Glutamatergic neuron (in vitro differentiated cells): ENCODE results near the gene ZFP1. TPM values are rescaled to one million over a fixed set of nuclear protein-coding genes. Genes with fewer than 3 reads are reported as not detected.

ENCODE experiments used
- DNase-seq: peaks from one replicate; pipeline ENCODE4 v3.0.0; 2022
- H3K27ac Mint-ChIP-seq: one replicate; pipeline ENCODE4 v1.8.0; 2020; ENCODE audit warnings: mild to moderate bottlenecking, mixed read lengths, inconsistent platforms; ENCODE audit not compliant: unreplicated experiment
- H3K27me3 Mint-ChIP-seq: one replicate; pipeline ENCODE4 v1.8.0; 2020; ENCODE audit warnings: mild to moderate bottlenecking, moderate library complexity, mixed read lengths, inconsistent platforms; ENCODE audit not compliant: unreplicated experiment
- H3K36me3 Mint-ChIP-seq: one replicate; pipeline ENCODE4 v1.8.0; 2020; ENCODE audit warnings: mild to moderate bottlenecking, mixed read lengths, inconsistent platforms; ENCODE audit not compliant: unreplicated experiment
- H3K4me1 Mint-ChIP-seq: one replicate; pipeline ENCODE4 v1.8.0; 2020; ENCODE audit warnings: mild to moderate bottlenecking, low read depth, mixed read lengths, inconsistent platforms; ENCODE audit not compliant: unreplicated experiment
- H3K4me3 Mint-ChIP-seq: one replicate; pipeline ENCODE4 v1.8.0; 2020; ENCODE audit warnings: mild to moderate bottlenecking, mixed read lengths, inconsistent platforms; ENCODE audit not compliant: unreplicated experiment
- H3K9me3 Mint-ChIP-seq: one replicate; pipeline ENCODE4 v1.8.0; 2020; ENCODE audit warnings: mild to moderate bottlenecking, moderate library complexity, mixed read lengths, inconsistent platforms; ENCODE audit not compliant: unreplicated experiment
- long read RNA-seq: library from polyadenylated mRNA; unstranded; transcript quantifications from one replicate; pipeline ENCODE4 v2.0.0, GENCODE V29; 2020; ENCODE audit not compliant: unreplicated experiment
- total RNA-seq: library from RNA; stranded (reverse); fragmentation: NEBNext Ultra II Directional; extraction: Animal tissue kit (Norgen Biotek cat#: 25700); gene quantifications from one replicate; pipeline ENCODE4 v1.2.1, GENCODE V29; 2021; ENCODE audit not compliant: unreplicated experiment
- TF ChIP-seq, protein P1 (sequence below): fragments of 200-600 bp; sonication (generic); IDR thresholded peaks from one replicate; pipeline ENCODE4 v1.5.0; 2021; ENCODE audit not compliant: partially characterized antibody, unreplicated experiment

ZFP1 gene
- 16.1 TPM for total RNA-seq
- long read RNA-seq, partial matches to known transcripts = 1 of 4 reads
- long read RNA-seq, other reads (novel, unspliced or antisense) = 0 of 4 reads

DNA sequence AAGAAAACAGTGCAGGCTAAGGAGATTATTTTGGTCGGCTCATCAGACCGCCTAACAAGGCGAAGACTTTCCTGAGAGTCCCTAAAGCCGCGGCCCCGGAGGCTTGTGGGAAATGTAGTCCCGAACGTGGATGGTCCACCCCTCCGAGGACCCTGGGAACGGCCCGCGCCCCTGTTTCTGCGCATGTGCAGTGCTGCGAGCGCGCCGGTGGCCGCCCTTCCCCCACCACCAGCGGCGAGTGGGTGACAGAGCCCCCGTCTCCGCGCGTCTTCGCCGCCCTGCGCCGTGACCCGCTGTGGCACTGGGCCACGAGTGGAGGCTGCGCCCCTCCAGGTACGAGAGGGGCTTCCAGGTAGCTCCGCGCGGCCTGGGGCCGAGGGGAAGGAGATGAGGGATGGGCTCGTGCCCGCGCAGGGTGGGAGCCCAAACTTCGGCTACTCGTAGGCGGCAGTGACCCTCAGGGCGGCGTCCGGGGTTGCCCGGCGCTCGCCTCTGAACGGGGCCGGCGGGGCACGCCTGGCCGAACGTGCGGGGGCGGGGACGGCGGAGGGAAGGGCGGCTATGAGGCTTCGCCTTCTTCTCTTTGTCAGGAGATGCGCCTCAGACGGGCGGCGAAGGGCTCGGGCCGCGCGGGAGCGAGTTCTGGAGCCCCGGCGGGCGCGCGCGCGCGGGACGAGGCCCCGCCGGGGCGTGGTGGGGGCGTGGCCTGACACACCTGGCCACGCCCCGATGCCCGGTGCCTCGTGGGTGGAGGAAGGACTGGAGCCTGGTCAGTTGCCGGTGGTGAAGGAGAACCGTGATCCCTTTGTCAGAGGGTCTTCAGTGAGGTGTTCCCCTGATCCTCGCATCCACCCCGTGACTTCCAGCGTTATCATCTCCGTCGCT is at the start of gene ZFP1:
Gene ZFP1, plus strand, starts transcription at position 214 of the 885 bp plus-strand sequence. CDS start 4,428 bp downstream, outside the sequence.
- TF ChIP-seq, protein P1, sequence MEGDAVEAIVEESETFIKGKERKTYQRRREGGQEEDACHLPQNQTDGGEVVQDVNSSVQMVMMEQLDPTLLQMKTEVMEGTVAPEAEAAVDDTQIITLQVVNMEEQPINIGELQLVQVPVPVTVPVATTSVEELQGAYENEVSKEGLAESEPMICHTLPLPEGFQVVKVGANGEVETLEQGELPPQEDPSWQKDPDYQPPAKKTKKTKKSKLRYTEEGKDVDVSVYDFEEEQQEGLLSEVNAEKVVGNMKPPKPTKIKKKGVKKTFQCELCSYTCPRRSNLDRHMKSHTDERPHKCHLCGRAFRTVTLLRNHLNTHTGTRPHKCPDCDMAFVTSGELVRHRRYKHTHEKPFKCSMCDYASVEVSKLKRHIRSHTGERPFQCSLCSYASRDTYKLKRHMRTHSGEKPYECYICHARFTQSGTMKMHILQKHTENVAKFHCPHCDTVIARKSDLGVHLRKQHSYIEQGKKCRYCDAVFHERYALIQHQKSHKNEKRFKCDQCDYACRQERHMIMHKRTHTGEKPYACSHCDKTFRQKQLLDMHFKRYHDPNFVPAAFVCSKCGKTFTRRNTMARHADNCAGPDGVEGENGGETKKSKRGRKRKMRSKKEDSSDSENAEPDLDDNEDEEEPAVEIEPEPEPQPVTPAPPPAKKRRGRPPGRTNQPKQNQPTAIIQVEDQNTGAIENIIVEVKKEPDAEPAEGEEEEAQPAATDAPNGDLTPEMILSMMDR = no peak
- peaks cover 9% of the 10 kb centered on the region for H3K9me3 Mint-ChIP-seq
- no peaks in the 10 kb centered on the region for H3K4me1 Mint-ChIP-seq
- DNase-seq = peak; percentile 97
- H3K27me3 Mint-ChIP-seq = no peaks in the 10 kb centered on the region
- H3K4me3 Mint-ChIP-seq = peak within 1 kb of the TSS; percentile 97
- peaks cover 30% of the 10 kb centered on the region for H3K36me3 Mint-ChIP-seq
- H3K27ac Mint-ChIP-seq = peak within 1 kb of the TSS; percentile 89

DNA sequence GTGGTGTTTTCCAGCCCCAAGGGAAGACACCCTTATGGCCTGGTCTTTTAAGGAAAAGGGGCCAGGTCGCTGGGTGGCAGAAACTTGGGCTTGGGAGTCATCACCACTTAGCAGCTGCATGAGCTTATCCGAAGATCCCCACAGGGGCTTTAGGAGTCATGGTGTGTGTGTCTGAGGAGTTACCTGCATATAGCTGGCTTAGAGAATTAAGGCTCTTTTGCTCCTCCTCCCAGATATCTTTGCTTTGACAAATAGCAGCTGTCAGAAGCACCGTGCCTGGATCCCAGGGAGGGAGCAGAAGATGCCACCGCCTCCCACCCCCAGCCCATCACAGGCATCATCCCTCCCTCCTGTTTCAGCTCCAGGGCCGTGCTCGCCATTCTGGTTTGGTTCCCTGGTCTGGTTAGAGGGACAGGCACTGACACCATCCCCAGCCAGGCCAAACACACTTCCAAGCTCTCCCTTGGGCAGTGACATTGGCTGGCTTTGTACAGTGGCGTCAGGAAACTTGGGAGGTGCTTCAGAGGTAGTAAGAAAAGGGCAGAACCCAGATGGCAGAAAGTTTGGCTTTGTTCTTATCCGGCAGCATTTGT is 49.2 kb upstream of the ZFP1 start:
- peaks cover 11% of the 10 kb centered on the region for H3K9me3 Mint-ChIP-seq
- no peak for DNase-seq
- no peak overlapping the region for H3K4me3 Mint-ChIP-seq
- H3K36me3 Mint-ChIP-seq = peaks cover 10% of the 10 kb centered on the region
- H3K4me1 Mint-ChIP-seq = peaks cover 20% of the 10 kb centered on the region
- TF ChIP-seq, protein P1 = no peak
- H3K27ac Mint-ChIP-seq = no peak overlapping the region
- peaks cover 5% of the 10 kb centered on the region for H3K27me3 Mint-ChIP-seq

DNA sequence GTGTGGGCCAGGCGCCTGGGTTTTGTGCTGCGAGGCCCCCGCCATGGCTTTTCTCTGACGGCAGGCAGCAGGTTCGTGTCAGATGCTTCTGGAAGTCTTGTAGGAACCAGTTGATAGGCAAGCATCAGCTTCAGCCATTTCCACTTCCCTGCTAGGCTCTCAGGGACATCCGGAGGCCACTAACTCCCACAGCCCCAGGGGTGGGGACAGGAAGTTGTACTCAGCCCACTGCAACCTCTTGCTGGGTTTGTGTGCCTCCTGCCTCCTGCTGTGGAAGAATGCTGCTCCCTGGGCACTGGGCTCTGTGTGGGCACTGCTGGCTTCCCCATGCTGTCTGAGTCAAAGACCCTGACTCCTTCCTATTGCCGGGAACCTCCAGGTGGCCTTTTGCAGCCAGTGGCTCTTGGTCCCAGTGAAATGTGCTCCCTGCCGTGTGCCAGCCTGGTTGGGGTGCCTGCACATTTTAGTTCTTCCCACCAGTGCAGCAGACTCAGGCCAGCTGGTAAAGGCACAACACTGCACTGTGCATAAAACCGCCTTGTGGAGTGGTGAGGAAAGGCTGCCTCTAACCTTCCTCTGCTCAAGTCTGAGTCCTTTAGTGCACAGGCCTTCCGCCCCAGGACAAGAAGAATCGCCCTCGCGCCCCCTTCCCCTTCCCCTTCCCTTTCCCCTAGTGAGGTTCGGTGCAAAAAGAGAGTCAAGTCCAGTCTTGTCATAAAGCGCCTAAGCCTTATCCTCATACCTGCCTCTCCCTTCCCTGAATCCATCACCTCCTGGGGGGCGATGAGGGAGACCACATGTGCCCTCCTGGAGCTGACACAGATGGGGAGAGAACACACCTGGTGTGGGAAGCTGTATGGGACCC is 48.4 kb upstream of the ZFP1 start:
- peaks cover 13% of the 10 kb centered on the region for H3K36me3 Mint-ChIP-seq
- DNase-seq = no peak
- H3K4me1 Mint-ChIP-seq = peaks cover 20% of the 10 kb centered on the region
- peak overlapping the region; percentile 34 for H3K4me3 Mint-ChIP-seq
- H3K9me3 Mint-ChIP-seq = peaks cover 11% of the 10 kb centered on the region
- peak overlapping the region; percentile 59 for H3K27ac Mint-ChIP-seq
- peaks cover 9% of the 10 kb centered on the region for H3K27me3 Mint-ChIP-seq
- TF ChIP-seq, protein P1 = no peak

DNA sequence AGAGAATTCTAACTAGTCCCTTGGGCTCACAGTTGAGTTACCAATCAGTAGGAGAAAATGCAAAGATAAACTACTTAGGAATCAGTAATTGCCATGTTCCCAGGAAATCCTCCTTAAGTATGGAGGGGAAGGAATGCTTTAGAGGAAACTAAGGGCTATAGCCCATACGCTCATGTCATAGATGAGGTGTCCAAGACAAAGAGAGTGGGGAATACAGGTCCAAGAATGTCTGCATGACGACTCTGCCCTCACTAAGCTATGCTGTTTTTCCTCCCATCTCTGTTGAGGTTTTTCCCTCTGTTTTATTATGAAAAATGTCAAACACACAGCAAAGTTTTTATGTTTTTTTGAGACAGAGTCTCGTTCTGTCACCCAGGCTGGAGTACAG is 47.7 kb upstream of the ZFP1 start:
- H3K4me3 Mint-ChIP-seq = peak overlapping the region; percentile 34
- no peak for DNase-seq
- H3K36me3 Mint-ChIP-seq = peaks cover 13% of the 10 kb centered on the region
- TF ChIP-seq, protein P1 = no peak
- peaks cover 9% of the 10 kb centered on the region for H3K27me3 Mint-ChIP-seq
- peaks cover 11% of the 10 kb centered on the region for H3K9me3 Mint-ChIP-seq
- peaks cover 20% of the 10 kb centered on the region for H3K4me1 Mint-ChIP-seq
- H3K27ac Mint-ChIP-seq = peak overlapping the region; percentile 59
